HCT116 (cell line): ENCODE measurements around the gene ZBTB33. TPM values are rescaled to one million over a fixed set of nuclear protein-coding genes. Genes with fewer than 3 reads are reported as not detected.

Experiments
- ATAC-seq: fragments of 200-7000 bp; cut with Tn5 transposase; 2 replicates; pipeline ENCODE4 v1.9.1; 2020; ENCODE audit warnings: mild to moderate bottlenecking, moderate library complexity
- BruUV-seq: library from RNA; stranded (reverse); fragments of 400-500 nt; replicated peaks from 2 replicates; lab custom pipeline; 2021; lab: Mats Ljungman, UMichigan
- CTCF ChIA-PET: fragments of 300-600 bp; sonication (Branson Sonifier 250); formaldehyde crosslinking; loops from one replicate; lab custom pipeline; 2021; ENCODE audit warnings: antibody characterized with exemption; lab: Charles Lee
- POLR2A ChIA-PET: fragments of 300-600, 350-600 bp; sonication (Branson Sonifier 250); formaldehyde crosslinking; loops from one replicate; lab custom pipeline; 2021; ENCODE audit warnings: antibody characterized with exemption; lab: Charles Lee
- RAD21 ChIA-PET, 2 experiments: fragments of 300-600 bp; sonication (Branson Sonifier 250); formaldehyde crosslinking; loops; one replicate each; lab custom pipeline; 2023; ENCODE audit warnings: low total read pairs in 2 of 2; ENCODE audit not compliant: uncharacterized antibody in 2 of 2, unreplicated experiment in 2 of 2, low non-redundant PET in 1 of 2; lab: Charles Lee
- DNase-seq: peaks from one replicate; pipeline ENCODE4 v3.0.0-alpha.2; 2010; ENCODE audit warnings: low read depth, low spot score
- H2AFZ ChIP-seq: fragments of 200-600 bp; shearing (Covaris generic), sonication (generic); 2 replicates; pipeline ENCODE4 v1.6.1; 2017; ENCODE audit warnings: low read depth, mixed run types, mixed read lengths, antibody characterized with exemption, low read length; ENCODE audit not compliant: poor library complexity, severe bottlenecking
- H3K27ac ChIP-seq: 2 replicates; pipeline ENCODE4 v1.5.1; 2012; ENCODE audit warnings: low read depth, low read length
- H3K27me3 ChIP-seq: fragments of 200-600 bp; sonication (generic); 2 replicates; pipeline ENCODE4 v1.6.1; 2016; ENCODE audit warnings: mixed run types, low read length, mixed read lengths; ENCODE audit not compliant: insufficient read depth
- H3K36me3 ChIP-seq, 2 experiments: fragments of 200-500 bp in 1 of 2; fragments of 200-600 bp in 1 of 2; sonication (Bioruptor generic) in 1 of 2; sonication (generic) in 1 of 2; 2 replicates each; pipeline versions ENCODE4 v1.5.1 to v1.6.1; 2014 to 2016; ENCODE audit warnings: low read length in 2 of 2, inconsistent platforms in 1 of 2, mixed read lengths in 1 of 2, mixed run types in 1 of 2; ENCODE audit not compliant: insufficient read depth in 2 of 2, control insufficient read depth in 1 of 2
- H3K4me1 ChIP-seq, 2 experiments: fragments of 200-600 bp in 1 of 2; sonication (generic) in 1 of 2; 2 replicates each; pipeline versions ENCODE4 v1.5.1 to v1.6.1; 2012 to 2017; ENCODE audit warnings: low read length in 2 of 2, inconsistent platforms in 1 of 2, mild to moderate bottlenecking in 1 of 2, mixed read lengths in 1 of 2, mixed run types in 1 of 2, moderate library complexity in 1 of 2; ENCODE audit not compliant: insufficient read depth in 2 of 2, control insufficient read depth in 1 of 2
- H3K4me2 ChIP-seq: fragments of 200-600 bp; sonication (generic); 2 replicates; pipeline ENCODE4 v1.6.1; 2017; ENCODE audit warnings: mixed run types, low read length, mixed read lengths
- H3K4me3 ChIP-seq, 2 experiments: fragments of 200-600 bp in 1 of 2; sonication (generic) in 1 of 2; replicated peaks in 1 of 2; 2 replicates each; pipeline ENCODE4 v1.5.1; 2011 to 2016; ENCODE audit warnings: low read length in 2 of 2, control low read depth in 1 of 2, low read depth in 1 of 2, mild to moderate bottlenecking in 1 of 2, mixed read lengths in 1 of 2, mixed run types in 1 of 2
- H3K79me2 ChIP-seq: fragments of 200-600 bp; sonication (generic); 2 replicates; pipeline ENCODE4 v1.6.1; 2017; ENCODE audit warnings: mild to moderate bottlenecking, mixed run types, low read length, moderate library complexity, mixed read lengths; ENCODE audit not compliant: insufficient read depth
- H3K9ac ChIP-seq: fragments of 200-600 bp; sonication (generic); 2 replicates; pipeline ENCODE4 v1.6.1; 2016; ENCODE audit warnings: low read length, mixed read lengths
- H3K9me2 ChIP-seq: fragments of 200-600 bp; sonication (generic), shearing (Covaris generic); 2 replicates; pipeline ENCODE4 v1.6.1; 2017; ENCODE audit warnings: mixed run types, mild to moderate bottlenecking, moderate library complexity; ENCODE audit not compliant: insufficient read depth
- H3K9me3 ChIP-seq, 2 experiments: fragments of 200-500 bp in 1 of 2; fragments of 200-600 bp in 1 of 2; sonication (Bioruptor generic) in 1 of 2; sonication (generic) in 1 of 2; 2 replicates each; pipeline ENCODE4 v1.6.1; 2014 to 2017; ENCODE audit warnings: low read length in 2 of 2, mixed read lengths in 2 of 2, inconsistent platforms in 1 of 2, low read depth in 1 of 2, mild to moderate bottlenecking in 1 of 2, mixed run types in 1 of 2, moderate library complexity in 1 of 2; ENCODE audit not compliant: control insufficient read depth in 1 of 2, insufficient read depth in 1 of 2
- H4K20me1 ChIP-seq: fragments of 200-600 bp; sonication (generic), shearing (Covaris generic); 2 replicates; pipeline ENCODE4 v1.6.1; 2017; ENCODE audit warnings: mixed run types, mild to moderate bottlenecking, moderate library complexity; ENCODE audit not compliant: insufficient read depth
- CBX3 ChIP-seq: IDR thresholded peaks from 2 replicates; pipeline ENCODE4 v1.6.1; 2012; ENCODE audit warnings: low read depth
- CEBPB ChIP-seq: IDR thresholded peaks from 2 replicates; pipeline ENCODE4 v1.6.1; 2012; ENCODE audit warnings: low read depth
- EGR1 ChIP-seq: IDR thresholded peaks from 2 replicates; pipeline ENCODE4 v1.6.1; 2012; ENCODE audit warnings: low read depth
- ELF1 ChIP-seq: IDR thresholded peaks from 2 replicates; pipeline ENCODE4 v1.6.1; 2012; ENCODE audit warnings: low read depth, borderline replicate concordance
- FOSL1 ChIP-seq: IDR thresholded peaks from 2 replicates; pipeline ENCODE4 v1.6.1; 2012; ENCODE audit warnings: low read depth
- JUND ChIP-seq: IDR thresholded peaks from 2 replicates; pipeline ENCODE4 v1.6.1; 2012
- POLR2A ChIP-seq: IDR thresholded peaks from 2 replicates; pipeline ENCODE4 v1.7.0; 2011; ENCODE audit warnings: borderline replicate concordance; ENCODE audit not compliant: insufficient read depth, insufficient read length; ENCODE audit errors: extremely low read depth
- POLR2AphosphoS5 ChIP-seq: IDR thresholded peaks from 2 replicates; pipeline ENCODE4 v1.6.1; 2011; ENCODE audit warnings: mild to moderate bottlenecking, low read depth, low read length, moderate library complexity
- SIN3A ChIP-seq: IDR thresholded peaks from 2 replicates; pipeline ENCODE4 v1.6.1; 2012; ENCODE audit warnings: low read depth
- SP1 ChIP-seq: IDR thresholded peaks from 2 replicates; pipeline ENCODE4 v1.6.1; 2012; ENCODE audit warnings: low read depth
- SRF ChIP-seq: IDR thresholded peaks from 2 replicates; pipeline ENCODE4 v1.6.1; 2012; ENCODE audit warnings: low read depth
- TCF7L2 ChIP-seq: IDR thresholded peaks from 2 replicates; pipeline ENCODE4 v1.7.0; 2011; ENCODE audit warnings: borderline replicate concordance, inconsistent platforms; ENCODE audit not compliant: insufficient read depth, insufficient read length; ENCODE audit errors: extremely low read depth
- YY1 ChIP-seq: IDR thresholded peaks from 2 replicates; pipeline ENCODE4 v1.6.1; 2011; ENCODE audit warnings: low read length, low read depth, moderate library complexity, mild to moderate bottlenecking; ENCODE audit not compliant: insufficient replicate concordance; ENCODE audit errors: extremely low read depth
- ZNF274 ChIP-seq: fragments of 200-500 bp; sonication (Bioruptor generic); IDR thresholded peaks from 2 replicates; pipeline ENCODE4 v1.6.1; 2014; ENCODE audit warnings: mild to moderate bottlenecking, low read depth, low read length, inconsistent platforms
- intact Hi-C: fragments of 100-400 bp; cut with micrococcal nuclease; formaldehyde crosslinking; loops from 2 replicates; pipeline ENCODE4 v1.10.0; 2022
- total RNA-seq: library from RNA; stranded (reverse); gene quantifications from one replicate; pipeline ENCODE4 v1.2.1, GENCODE V29; 2021; ENCODE audit not compliant: unreplicated experiment
- TF ChIP-seq, protein P1 (sequence below): IDR thresholded peaks from 2 replicates; pipeline ENCODE4 v1.6.1; 2012
- TF ChIP-seq, protein P2 (sequence below): IDR thresholded peaks from 2 replicates; pipeline ENCODE4 v1.6.1; 2011; ENCODE audit warnings: mild to moderate bottlenecking, low read length, moderate library complexity; ENCODE audit not compliant: insufficient replicate concordance; ENCODE audit errors: extremely low read depth

ZBTB33 gene
- total RNA-seq, 1 experiment from 2014 or later, result 12.3 TPM

DNA sequence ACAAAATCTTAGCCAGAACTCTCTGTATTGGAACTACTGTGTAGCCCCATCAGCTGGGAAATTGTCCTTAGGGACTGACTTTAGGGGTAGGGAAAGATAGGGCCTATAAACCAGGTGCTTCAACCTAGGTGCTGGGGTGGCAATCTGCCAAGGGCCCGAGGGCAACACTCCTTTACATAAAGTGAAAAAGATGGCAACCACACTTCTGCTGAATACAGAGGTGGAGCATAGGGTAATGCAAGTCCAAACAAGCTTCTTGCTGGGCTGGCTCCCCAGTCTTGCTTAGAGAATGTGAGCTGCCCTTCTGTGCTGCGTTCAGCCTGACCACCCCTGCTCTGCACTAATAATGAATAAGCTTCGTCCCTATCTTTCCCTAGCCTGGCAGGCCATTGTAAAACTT is 9.8 kb downstream of the ZBTB33 start:
- ATAC-seq (no peak), DNase-seq (no peak)
- Histone ChIP-seq H3K9ac (no peak overlapping the region), H3K27ac (no peak overlapping the region), H3K9me3 (no peaks in the 10 kb centered on the region), H3K79me2 (no peaks in the 10 kb centered on the region), H3K36me3 (no peaks in the 10 kb centered on the region; a peak in 1 of 4 replicates), H2AFZ (no peak overlapping the region), H3K4me1 (no peaks in the 10 kb centered on the region), H3K4me3 (no peak overlapping the region), H3K27me3 (no peaks in the 10 kb centered on the region)
- intact Hi-C loops, result no loop called here
- ChIA-PET CTCF (no interaction called here), POLR2A (no interaction called here)
- TF ChIP-seq POLR2AphosphoS5 (no peak), POLR2A (no peak), CEBPB (no peak)
- TF ChIP-seq, all 23 proteins: peak for 0
- Histone ChIP-seq H3K4me2 (no peak overlapping the region), H3K9me2 (no peaks in the 10 kb centered on the region), H4K20me1 (no peaks in the 10 kb centered on the region)
- BruUV-seq, result no TSS peak
- RAD21 ChIA-PET, result no interaction called here

DNA sequence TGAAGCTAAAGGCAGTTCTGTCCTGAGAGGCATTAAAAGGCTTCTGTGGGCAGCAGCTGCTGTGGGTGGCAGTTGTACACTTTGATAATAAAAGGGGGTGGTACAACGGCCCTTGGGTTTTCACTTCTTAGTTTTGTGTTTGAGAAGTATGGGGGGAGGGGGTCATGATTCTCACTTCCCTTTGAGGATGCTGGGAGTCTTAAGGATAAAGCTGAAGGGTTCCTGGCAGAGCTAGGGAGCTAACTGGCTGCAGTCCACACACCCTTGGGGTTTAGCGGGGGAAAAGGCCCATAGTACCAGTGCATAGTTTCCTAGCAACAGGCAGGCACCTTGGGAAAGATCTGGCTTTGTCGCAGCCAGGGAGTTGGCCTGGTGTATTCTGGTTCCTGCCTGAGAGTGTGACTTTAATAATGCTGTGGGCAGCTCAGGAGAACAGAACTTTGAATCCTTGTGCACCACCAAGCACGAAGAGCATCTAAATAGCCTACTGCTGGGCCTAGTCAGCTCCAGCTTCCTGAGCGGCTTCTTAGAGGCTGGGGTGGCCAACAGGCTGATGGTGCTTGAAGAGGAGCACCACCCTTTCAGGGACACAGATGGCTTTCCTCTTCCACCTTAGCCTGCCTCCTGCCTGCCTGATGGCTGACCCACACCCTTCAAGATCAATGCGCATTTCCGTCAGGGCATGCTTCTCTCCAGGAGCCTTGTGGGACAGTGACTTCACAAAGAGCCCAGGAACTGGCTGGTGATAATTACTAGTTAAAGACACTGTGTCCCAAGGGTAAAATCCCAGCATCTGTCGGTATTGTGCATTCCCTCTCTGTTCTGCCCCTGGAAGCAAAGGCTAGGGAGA is 12.5 kb downstream of the ZBTB33 start:
- H3K4me1 ChIP-seq, result no peaks in the 10 kb centered on the region
- POLR2A ChIA-PET, result no interaction called here
- no peak overlapping the region for H3K4me2 ChIP-seq
- BruUV-seq, result no TSS peak
- CTCF ChIA-PET, result no interaction called here
- H3K36me3 ChIP-seq, result no peaks in the 10 kb centered on the region
- ATAC-seq, result no peak
- H3K9me3 ChIP-seq, result no peaks in the 10 kb centered on the region
- intact Hi-C loops, result no loop called here
- H3K4me3 ChIP-seq, result no peak overlapping the region
- no peaks in the 10 kb centered on the region for H4K20me1 ChIP-seq
- H2AFZ ChIP-seq, result no peak overlapping the region
- H3K27ac ChIP-seq, result no peak overlapping the region
- no peak overlapping the region for H3K9ac ChIP-seq
- H3K9me2 ChIP-seq, result no peaks in the 10 kb centered on the region
- H3K79me2 ChIP-seq, result no peaks in the 10 kb centered on the region
- DNase-seq, result no peak
- H3K27me3 ChIP-seq, result no peaks in the 10 kb centered on the region
- RAD21 ChIA-PET, result no interaction called here
- TF ChIP-seq ZNF274, result no peak
- TF ChIP-seq SIN3A, result no peak
- TF ChIP-seq FOSL1, result no peak
- TF ChIP-seq CBX3, result no peak
- TF ChIP-seq, protein P1, sequence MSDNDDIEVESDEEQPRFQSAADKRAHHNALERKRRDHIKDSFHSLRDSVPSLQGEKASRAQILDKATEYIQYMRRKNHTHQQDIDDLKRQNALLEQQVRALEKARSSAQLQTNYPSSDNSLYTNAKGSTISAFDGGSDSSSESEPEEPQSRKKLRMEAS, result no peak
- no peak for TF ChIP-seq EGR1
- TF ChIP-seq, protein P2, sequence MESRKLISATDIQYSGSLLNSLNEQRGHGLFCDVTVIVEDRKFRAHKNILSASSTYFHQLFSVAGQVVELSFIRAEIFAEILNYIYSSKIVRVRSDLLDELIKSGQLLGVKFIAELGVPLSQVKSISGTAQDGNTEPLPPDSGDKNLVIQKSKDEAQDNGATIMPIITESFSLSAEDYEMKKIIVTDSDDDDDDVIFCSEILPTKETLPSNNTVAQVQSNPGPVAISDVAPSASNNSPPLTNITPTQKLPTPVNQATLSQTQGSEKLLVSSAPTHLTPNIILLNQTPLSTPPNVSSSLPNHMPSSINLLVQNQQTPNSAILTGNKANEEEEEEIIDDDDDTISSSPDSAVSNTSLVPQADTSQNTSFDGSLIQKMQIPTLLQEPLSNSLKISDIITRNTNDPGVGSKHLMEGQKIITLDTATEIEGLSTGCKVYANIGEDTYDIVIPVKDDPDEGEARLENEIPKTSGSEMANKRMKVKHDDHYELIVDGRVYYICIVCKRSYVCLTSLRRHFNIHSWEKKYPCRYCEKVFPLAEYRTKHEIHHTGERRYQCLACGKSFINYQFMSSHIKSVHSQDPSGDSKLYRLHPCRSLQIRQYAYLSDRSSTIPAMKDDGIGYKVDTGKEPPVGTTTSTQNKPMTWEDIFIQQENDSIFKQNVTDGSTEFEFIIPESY, result no peak
- TF ChIP-seq JUND, result no peak
- no peak for TF ChIP-seq SP1
- no peak for TF ChIP-seq TCF7L2
- TF ChIP-seq YY1, result no peak
- TF ChIP-seq ELF1, result no peak
- TF ChIP-seq SRF, result no peak
- no peak for TF ChIP-seq POLR2A
